GM21528 (cell line): ENCODE data around the gene LRP11.
A peak's percentile ranks its signal among the peaks of the same experiment; 100 is the strongest.
"Not testable (repeated sequence)": the region's sequence is repeated elsewhere in the genome, so short reads cannot be mapped to it uniquely, and the experiment has no call there.

Experiments used
- ATAC-seq: cut with Tn5 transposase; IDR thresholded peaks from one replicate; pipeline ENCODE4 v1.9.1; 2021; ENCODE audit warnings: mild to moderate bottlenecking, moderate library complexity; ENCODE audit not compliant: unreplicated experiment, low FRiP score

The LRP11 gene

GRCh38 chr6:149872233-149872632 lies 8.1 kb upstream of the LRP11 start:
- ATAC-seq, result no peak

- no peak for ATAC-seq
These were observed 7.0 kb upstream of the LRP11 start for GRCh38 chr6:149871182-149871581.

GRCh38 chr6:149869275-149869892 lies 5.2 kb upstream of the LRP11 start:
- ATAC-seq, result no peak

- no peak for ATAC-seq
These were observed 3.9 kb upstream of the LRP11 start for GRCh38 chr6:149867876-149868640.

GRCh38 chr6:149864578-149865535 lies 698 bp upstream of the LRP11 start:
- no peak for ATAC-seq

- peak; percentile 34 for ATAC-seq
These were observed 1.0 kb downstream of the LRP11 start for GRCh38 chr6:149862922-149863697.

GRCh38 chr6:149862424-149862738 lies 1.8 kb downstream of the LRP11 start:
- not testable (repeated sequence) for ATAC-seq

- ATAC-seq, result no peak
These were observed 2.3 kb downstream of the LRP11 start for GRCh38 chr6:149861603-149862423.

GRCh38 chr6:149860834-149861602 lies 3.1 kb downstream of the LRP11 start:
- no peak for ATAC-seq

GRCh38 chr6:149860513-149860833 lies 3.7 kb downstream of the LRP11 start:
- ATAC-seq, result no peak

- no peak for ATAC-seq
These were observed 4.2 kb downstream of the LRP11 start for GRCh38 chr6:149859938-149860337.

GRCh38 chr6:149859368-149859767 lies 4.8 kb downstream of the LRP11 start:
- no peak for ATAC-seq

GRCh38 chr6:149857541-149857940 lies 6.6 kb downstream of the LRP11 start:
- ATAC-seq, result no peak

- no peak for ATAC-seq
These were observed 7.7 kb downstream of the LRP11 start for GRCh38 chr6:149856256-149856994.

GRCh38 chr6:149855741-149856140 lies 8.4 kb downstream of the LRP11 start:
- ATAC-seq, result no peak

GRCh38 chr6:149855040-149855654 lies 9.0 kb downstream of the LRP11 start:
- no peak for ATAC-seq

- ATAC-seq, result no peak
These were observed 9.6 kb downstream of the LRP11 start for GRCh38 chr6:149854532-149854931.

- not testable (repeated sequence) for ATAC-seq
These were observed 10.1 kb downstream of the LRP11 start for GRCh38 chr6:149854017-149854416.
